HUES6 (cell line): ENCODE measurements around the gene MARK2.

Experiments
- H3K27ac ChIP-seq: 2 replicates; pipeline ENCODE4 v1.7.0; 2013; ENCODE audit warnings: low read depth, mild to moderate bottlenecking, low read length, inconsistent platforms
- H3K27me3 ChIP-seq: 2 replicates; pipeline ENCODE4 v1.6.1; 2013; ENCODE audit warnings: low read length; ENCODE audit not compliant: control insufficient read depth, insufficient read depth
- H3K36me3 ChIP-seq: 2 replicates; pipeline ENCODE4 v1.6.1; 2013; ENCODE audit warnings: low read length; ENCODE audit not compliant: control insufficient read depth, insufficient read depth
- H3K4me1 ChIP-seq: 2 replicates; pipeline ENCODE4 v1.6.1; 2013; ENCODE audit warnings: low read length; ENCODE audit not compliant: control insufficient read depth, insufficient read depth
- H3K4me3 ChIP-seq: 2 replicates; pipeline ENCODE4 v1.5.1; 2013; ENCODE audit warnings: low read depth, low read length
- H3K9ac ChIP-seq: one replicate; pipeline ENCODE4 v1.6.1; 2013; ENCODE audit warnings: mild to moderate bottlenecking, low read length
- H3K9me3 ChIP-seq: 2 replicates; pipeline ENCODE4 v1.6.1; 2013; ENCODE audit warnings: low read depth, low read length; ENCODE audit not compliant: control insufficient read depth, insufficient read depth

Gene MARK2

DNA sequence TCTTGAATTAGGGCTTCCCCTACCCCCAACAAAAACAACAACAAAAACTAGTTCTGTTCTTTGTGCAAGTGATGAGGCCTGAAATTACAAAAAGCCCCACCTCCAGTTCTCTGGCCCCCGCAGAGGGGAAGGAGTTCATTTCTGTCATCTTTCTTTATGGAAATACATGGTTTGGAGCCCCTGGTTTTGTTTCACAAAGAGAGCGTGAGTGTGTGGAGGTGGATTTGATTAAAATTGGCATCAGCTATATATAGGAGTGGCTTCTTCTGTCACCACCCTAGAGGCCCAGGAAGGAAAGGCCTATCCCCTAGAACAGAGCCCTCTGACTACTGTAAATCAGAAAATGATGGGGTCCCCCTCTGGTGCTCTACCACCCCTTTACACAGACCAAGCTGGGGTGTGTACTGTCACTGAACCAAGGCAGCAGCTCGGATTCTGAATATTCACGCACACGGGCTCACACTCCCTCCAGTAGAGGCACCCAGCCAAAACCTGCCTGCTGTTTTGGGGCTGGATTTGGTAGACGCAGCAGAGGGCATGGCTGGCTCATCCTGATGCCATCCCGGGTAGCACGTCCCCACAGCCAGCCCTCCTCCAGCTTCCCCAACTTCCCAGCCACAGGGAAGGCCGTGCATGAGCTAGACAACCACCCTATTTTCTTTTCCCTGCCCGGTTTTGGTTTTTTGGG, 58.7 kb downstream of the MARK2 start:
- Histone ChIP-seq H3K27me3 (no peaks in the 10 kb centered on the region), H3K36me3 (peaks cover 77% of the 10 kb centered on the region), H3K9me3 (no peaks in the 10 kb centered on the region), H3K27ac (no peak overlapping the region), H3K9ac (no peak overlapping the region), H3K4me3 (no peak overlapping the region), H3K4me1 (no peaks in the 10 kb centered on the region)

DNA sequence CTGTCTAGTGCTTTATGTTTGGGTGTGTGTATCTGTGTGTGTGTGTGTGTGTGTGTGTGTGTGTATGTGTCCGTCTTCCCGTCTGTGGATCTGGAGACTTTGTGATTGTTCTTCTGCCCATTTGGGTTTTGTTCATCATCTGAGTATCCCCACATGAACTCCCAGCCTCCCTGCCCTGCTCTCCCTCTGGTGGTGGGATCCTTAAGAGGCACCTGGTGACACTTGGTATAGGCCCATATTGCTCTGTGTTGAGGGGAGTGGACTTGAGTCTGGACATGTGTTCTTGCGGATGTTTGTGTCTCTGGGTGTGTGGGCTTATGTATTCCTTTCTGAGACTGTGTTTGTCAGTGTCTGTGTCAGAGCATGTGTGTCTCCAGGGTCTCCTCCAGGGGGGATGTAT, 62.8 kb downstream of the MARK2 start:
- no peaks in the 10 kb centered on the region for H3K27me3 ChIP-seq
- H3K27ac ChIP-seq = no peak overlapping the region
- no peak overlapping the region for H3K4me3 ChIP-seq
- no peak overlapping the region for H3K9ac ChIP-seq
- H3K36me3 ChIP-seq = peaks cover 92% of the 10 kb centered on the region
- no peaks in the 10 kb centered on the region for H3K9me3 ChIP-seq
- peaks cover under 1% of the 10 kb centered on the region; the same call in 1 of the 2 replicates for H3K4me1 ChIP-seq

DNA sequence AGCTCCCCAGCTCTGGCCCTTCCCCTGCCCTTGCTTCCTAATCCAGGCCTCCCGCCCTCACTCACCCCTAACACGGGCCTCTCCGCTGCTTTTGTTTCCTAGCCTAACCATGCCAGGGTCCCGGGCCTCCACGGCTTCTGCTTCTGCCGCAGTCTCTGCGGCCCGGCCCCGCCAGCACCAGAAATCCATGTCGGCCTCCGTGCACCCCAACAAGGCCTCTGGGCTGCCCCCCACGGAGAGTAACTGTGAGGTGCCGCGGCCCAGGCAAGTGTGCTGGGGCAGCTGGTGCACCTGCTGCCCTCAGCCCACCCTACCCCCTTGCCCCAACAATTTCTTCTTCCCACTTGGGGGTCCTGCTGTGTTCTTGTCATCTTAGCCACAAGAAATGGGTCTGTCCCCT, 65.0 kb downstream of the MARK2 start:
- Histone ChIP-seq H3K36me3 (peaks cover 78% of the 10 kb centered on the region), H3K27me3 (no peaks in the 10 kb centered on the region), H3K9me3 (no peaks in the 10 kb centered on the region), H3K27ac (no peak overlapping the region), H3K9ac (no peak overlapping the region), H3K4me1 (peaks cover 22% of the 10 kb centered on the region), H3K4me3 (no peak overlapping the region)

DNA sequence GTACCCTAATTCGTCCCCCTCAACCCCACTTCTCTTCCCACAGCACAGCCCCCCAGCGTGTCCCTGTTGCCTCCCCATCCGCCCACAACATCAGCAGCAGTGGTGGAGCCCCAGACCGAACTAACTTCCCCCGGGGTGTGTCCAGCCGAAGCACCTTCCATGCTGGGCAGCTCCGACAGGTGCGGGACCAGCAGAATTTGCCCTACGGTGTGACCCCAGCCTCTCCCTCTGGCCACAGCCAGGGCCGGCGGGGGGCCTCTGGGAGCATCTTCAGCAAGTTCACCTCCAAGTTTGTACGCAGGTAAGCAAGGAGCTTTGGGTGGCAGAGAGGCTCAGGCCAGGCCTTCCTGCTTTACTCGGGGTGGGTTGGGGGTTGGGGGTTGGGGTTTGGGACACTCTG, 65.8 kb downstream of the MARK2 start:
- peaks cover 72% of the 10 kb centered on the region for H3K36me3 ChIP-seq
- H3K4me1 ChIP-seq = peaks cover 30% of the 10 kb centered on the region
- H3K27me3 ChIP-seq = no peaks in the 10 kb centered on the region
- no peaks in the 10 kb centered on the region for H3K9me3 ChIP-seq
- H3K27ac ChIP-seq = no peak overlapping the region
- H3K9ac ChIP-seq = no peak overlapping the region
- H3K4me3 ChIP-seq = no peak overlapping the region

DNA sequence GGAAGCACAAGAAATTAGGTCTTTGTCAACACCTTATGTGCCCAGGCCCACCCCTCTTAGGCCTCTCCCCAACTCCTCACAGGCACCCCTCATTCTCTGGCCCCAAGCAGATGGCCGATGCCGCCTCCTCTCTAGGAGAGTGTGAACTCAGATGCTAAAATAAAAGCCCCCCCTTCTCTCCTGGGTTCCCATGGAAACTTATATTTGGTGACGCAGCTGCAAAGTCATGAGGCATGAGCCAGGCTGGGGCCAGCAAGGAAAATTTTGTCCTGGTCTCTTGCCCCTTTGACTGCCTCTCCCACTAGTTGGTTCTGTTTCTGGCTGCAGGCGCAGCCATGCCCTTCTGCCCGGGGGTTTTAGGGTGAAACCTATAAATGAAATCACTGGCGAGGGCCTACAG, 66.3 kb downstream of the MARK2 start:
- Histone ChIP-seq H3K36me3 (peaks cover 68% of the 10 kb centered on the region), H3K9ac (no peak overlapping the region), H3K9me3 (no peaks in the 10 kb centered on the region), H3K4me1 (peaks cover 34% of the 10 kb centered on the region), H3K27ac (no peak overlapping the region), H3K27me3 (no peaks in the 10 kb centered on the region), H3K4me3 (no peak overlapping the region)

DNA sequence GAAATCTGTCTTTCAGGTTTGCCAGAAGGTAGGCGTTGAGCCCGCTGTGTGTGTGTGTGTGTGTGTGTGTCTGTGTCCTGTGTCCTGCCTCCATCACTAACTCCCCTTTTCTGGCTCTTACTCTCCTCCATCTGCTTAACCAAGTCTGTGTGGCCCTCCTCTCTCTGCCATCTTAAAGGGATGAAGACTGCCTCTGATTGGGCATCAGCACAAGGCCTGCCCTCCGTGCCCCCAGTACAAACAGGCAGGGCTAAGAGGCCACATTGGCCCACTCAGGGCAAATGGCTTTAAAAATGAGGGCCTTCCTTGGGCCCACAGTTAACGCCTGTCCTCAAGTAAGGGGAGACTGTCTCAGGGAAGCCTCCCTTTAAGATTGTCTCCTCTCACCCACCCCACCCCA, 67.2 kb downstream of the MARK2 start:
- Histone ChIP-seq H3K27ac (no peak overlapping the region), H3K27me3 (no peaks in the 10 kb centered on the region), H3K4me1 (peaks cover 43% of the 10 kb centered on the region), H3K36me3 (peaks cover 59% of the 10 kb centered on the region), H3K9ac (no peak overlapping the region), H3K9me3 (no peaks in the 10 kb centered on the region), H3K4me3 (no peak overlapping the region)

DNA sequence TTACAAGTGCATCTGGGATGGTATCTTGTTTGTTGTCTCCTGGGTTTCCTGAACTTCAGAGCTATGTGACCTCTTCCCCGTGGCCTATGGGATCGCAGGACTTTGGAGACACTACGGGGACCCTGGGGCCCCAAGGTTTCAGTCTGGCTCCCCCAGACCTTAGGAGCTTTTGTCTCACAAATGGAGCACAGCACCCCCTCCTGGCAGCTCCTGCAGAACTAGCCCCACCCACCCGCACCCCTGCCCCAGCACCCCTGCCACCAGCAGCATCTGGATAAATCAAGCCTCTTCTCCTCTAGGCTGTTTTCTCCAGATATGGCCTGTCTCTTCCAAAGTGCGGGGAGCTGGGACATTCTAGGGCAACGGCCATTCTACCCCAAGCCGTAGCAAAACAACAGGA, 67.7 kb downstream of the MARK2 start:
- no peaks in the 10 kb centered on the region for H3K9me3 ChIP-seq
- H3K9ac ChIP-seq = no peak overlapping the region
- H3K27me3 ChIP-seq = no peaks in the 10 kb centered on the region
- peaks cover 55% of the 10 kb centered on the region for H3K36me3 ChIP-seq
- H3K4me1 ChIP-seq = peaks cover 47% of the 10 kb centered on the region
- H3K4me3 ChIP-seq = no peak overlapping the region
- H3K27ac ChIP-seq = peak overlapping the region; percentile 41; the same call in 1 of the 2 replicates

DNA sequence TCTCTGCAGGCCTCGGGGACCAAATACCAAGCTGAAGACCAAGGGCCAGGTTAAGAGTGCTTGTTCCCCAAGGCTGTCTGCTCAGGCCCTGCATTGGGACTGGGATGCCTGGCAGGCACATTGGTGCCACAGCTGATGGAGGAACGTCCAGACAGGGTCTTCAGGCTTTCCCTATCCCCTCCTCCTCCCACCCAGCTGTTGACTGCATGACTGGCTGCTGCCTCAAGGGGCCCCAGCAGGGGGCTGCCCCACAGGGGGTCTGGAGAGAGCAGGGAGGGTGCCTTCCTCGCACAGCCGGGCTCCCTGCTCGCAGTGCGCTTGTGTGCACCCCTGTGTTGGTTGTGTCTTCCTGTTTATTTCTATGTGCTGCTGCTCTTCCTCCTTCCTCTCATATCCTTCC, 68.2 kb downstream of the MARK2 start:
- Histone ChIP-seq H3K36me3 (peaks cover 51% of the 10 kb centered on the region), H3K27me3 (no peaks in the 10 kb centered on the region), H3K27ac (peak overlapping the region; percentile 41; the same call in 1 of the 2 replicates), H3K9ac (no peak overlapping the region), H3K4me1 (peaks cover 48% of the 10 kb centered on the region), H3K9me3 (no peaks in the 10 kb centered on the region), H3K4me3 (no peak overlapping the region)

DNA sequence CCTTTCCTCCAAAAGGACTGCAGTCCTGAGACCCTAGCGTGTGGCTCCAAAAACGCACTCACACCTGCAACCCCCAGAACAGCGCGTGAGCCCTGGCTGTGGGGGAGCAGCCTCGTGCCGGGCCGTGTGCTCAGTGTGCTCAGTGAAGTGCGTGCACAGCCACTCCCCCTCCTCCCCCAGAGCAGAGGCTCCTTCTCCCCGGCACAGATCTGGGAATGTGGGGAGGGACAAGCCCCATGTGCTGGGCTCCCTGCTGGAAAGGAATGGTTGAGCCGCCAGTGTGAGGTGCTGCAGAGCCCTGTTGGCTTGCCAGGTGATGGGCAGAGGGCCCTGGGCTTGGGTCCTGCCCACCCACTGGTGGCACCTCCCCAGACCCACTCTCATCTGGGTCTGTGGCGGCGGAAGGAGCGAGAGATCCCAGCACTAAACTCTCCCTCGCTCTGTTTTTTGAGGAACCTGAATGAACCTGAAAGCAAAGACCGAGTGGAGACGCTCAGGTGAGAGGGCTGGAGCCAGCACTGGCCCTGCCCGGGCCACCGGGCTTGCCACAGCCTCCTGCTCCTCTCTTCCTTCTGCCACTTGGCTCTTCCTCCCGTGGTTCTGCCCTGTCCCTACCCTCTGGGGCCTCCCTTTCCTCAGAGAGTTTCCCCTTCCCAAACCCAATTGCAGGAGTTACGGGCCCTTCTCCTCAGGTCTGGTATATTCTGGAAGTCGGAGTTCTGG, 69.1 kb downstream of the MARK2 start:
- Histone ChIP-seq H3K4me1 (peaks cover 48% of the 10 kb centered on the region), H3K9ac (no peak overlapping the region), H3K27me3 (no peaks in the 10 kb centered on the region), H3K9me3 (no peaks in the 10 kb centered on the region), H3K4me3 (no peak overlapping the region), H3K36me3 (peaks cover 50% of the 10 kb centered on the region), H3K27ac (no peak overlapping the region)

DNA sequence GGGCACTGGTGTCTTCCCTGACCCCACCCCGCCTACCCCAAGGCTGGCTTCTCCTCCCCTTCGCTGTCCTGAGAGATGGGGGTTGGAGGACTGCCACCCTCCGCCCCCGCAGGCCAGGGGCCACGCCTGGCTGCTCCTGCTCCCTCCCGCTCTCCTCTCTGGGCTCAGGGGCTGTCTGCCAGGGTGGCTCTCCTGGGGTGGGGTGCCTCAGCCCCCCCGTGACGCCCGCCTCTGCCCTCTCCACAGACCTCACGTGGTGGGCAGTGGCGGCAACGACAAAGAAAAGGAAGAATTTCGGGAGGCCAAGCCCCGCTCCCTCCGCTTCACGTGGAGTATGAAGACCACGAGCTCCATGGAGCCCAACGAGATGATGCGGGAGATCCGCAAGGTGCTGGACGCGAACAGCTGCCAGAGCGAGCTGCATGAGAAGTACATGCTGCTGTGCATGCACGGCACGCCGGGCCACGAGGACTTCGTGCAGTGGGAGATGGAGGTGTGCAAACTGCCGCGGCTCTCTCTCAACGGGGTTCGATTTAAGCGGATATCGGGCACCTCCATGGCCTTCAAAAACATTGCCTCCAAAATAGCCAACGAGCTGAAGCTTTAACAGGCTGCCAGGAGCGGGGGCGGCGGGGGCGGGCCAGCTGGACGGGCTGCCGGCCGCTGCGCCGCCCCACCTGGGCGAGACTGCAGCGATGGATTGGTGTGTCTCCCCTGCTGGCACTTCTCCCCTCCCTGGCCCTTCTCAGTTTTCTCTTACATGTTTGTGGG, 69.9 kb downstream of the MARK2 start:
- Histone ChIP-seq H3K4me1 (peaks cover 48% of the 10 kb centered on the region), H3K36me3 (peaks cover 46% of the 10 kb centered on the region), H3K9ac (peak overlapping the region; percentile 40), H3K4me3 (no peak overlapping the region), H3K27ac (peak overlapping the region; percentile 46; the same call in 1 of the 2 replicates), H3K9me3 (no peaks in the 10 kb centered on the region), H3K27me3 (no peaks in the 10 kb centered on the region)
